SK-N-SH (cell line): ENCODE data around the gene MTERF2.

Experiments
- CHD2 ChIP-seq: fragments of 150-350 bp; IDR thresholded peaks from 2 replicates; pipeline ENCODE4 v1.6.1; 2018; ENCODE audit warnings: low read length; ENCODE audit not compliant: partially characterized antibody
- CTCF ChIP-seq: fragments of 200-600 bp; sonication (generic); IDR thresholded peaks from 2 replicates; pipeline ENCODE4 v1.6.1; 2017; ENCODE audit warnings: antibody characterized with exemption, mild to moderate bottlenecking, moderate library complexity
- EP300 ChIP-seq, 2 experiments: IDR thresholded peaks; 2 replicates each; pipeline versions ENCODE4 v1.4.0 to v1.6.1; 2012; ENCODE audit warnings: borderline replicate concordance in 1 of 2, low read depth in 1 of 2, low read length in 1 of 2
- FOXJ3 ChIP-seq: sonication (generic); formaldehyde crosslinking; IDR thresholded peaks from 2 replicates; pipeline ENCODE4 v1.5.1; 2020; ENCODE audit warnings: mild to moderate bottlenecking, missing genetic modification reagents
- NRF1 ChIP-seq: IDR thresholded peaks from 2 replicates; pipeline ENCODE4 v1.6.1; 2012; ENCODE audit warnings: low read depth, mild to moderate bottlenecking, low read length
- PBX3 ChIP-seq: IDR thresholded peaks from 2 replicates; pipeline ENCODE4; 2012
- RXRA ChIP-seq: IDR thresholded peaks from 2 replicates; pipeline ENCODE4 v1.4.0; 2012; ENCODE audit warnings: low read depth, mild to moderate bottlenecking, borderline replicate concordance
- SIN3A ChIP-seq: IDR thresholded peaks from 2 replicates; pipeline ENCODE4 v1.6.1; 2012; ENCODE audit warnings: low read depth, mild to moderate bottlenecking, low read length, moderate library complexity, borderline replicate concordance

GRCh38 chr12:107035733-107036132 is 48.8 kb upstream of the MTERF2 start:
- TF ChIP-seq CHD2 (no peak), PBX3 (no peak), RXRA (no peak), EP300 (IDR thresholded peaks at IDR 0.05; ENCODE audit: borderline replicate concordance in 1 of 2, low read depth in 1 of 2, low read length in 1 of 2) (no peak), CTCF (no peak), FOXJ3 (CRISPR knock-in tag) (no peak), SIN3A (no peak), NRF1 (no peak)
